Endodermal cell (in vitro differentiated cells): ENCODE data around the gene VPS50. TPM values are rescaled to one million over a fixed set of nuclear protein-coding genes. Genes with fewer than 3 reads are reported as not detected.

Experiments used
- DNase-seq: peaks from one replicate; pipeline ENCODE4 v3.0.0-alpha.2; 2017
- H3K27ac ChIP-seq: 2 replicates; pipeline ENCODE4 v1.5.1; 2013; ENCODE audit warnings: mild to moderate bottlenecking, low read depth, low read length, moderate library complexity
- H3K27me3 ChIP-seq: 2 replicates; pipeline ENCODE4 v1.6.1; 2013; ENCODE audit warnings: mild to moderate bottlenecking, low read length, moderate library complexity; ENCODE audit not compliant: insufficient read depth, control insufficient read depth, poor library complexity, severe bottlenecking
- H3K36me3 ChIP-seq: 2 replicates; pipeline ENCODE4 v1.7.0; 2013; ENCODE audit warnings: mild to moderate bottlenecking, low read length, moderate library complexity; ENCODE audit not compliant: control insufficient read depth, insufficient read depth
- H3K4me1 ChIP-seq: one replicate; pipeline ENCODE4 v1.7.0; 2013; ENCODE audit warnings: low read length; ENCODE audit not compliant: control insufficient read depth, insufficient read depth
- H3K4me3 ChIP-seq: 2 replicates; pipeline ENCODE4 v1.5.1; 2013; ENCODE audit warnings: mild to moderate bottlenecking, low read length, moderate library complexity
- H3K9ac ChIP-seq: 2 replicates; pipeline ENCODE4 v1.6.1; 2013; ENCODE audit warnings: mild to moderate bottlenecking, low read length, moderate library complexity; ENCODE audit not compliant: poor library complexity, severe bottlenecking; ENCODE audit errors: extremely low read depth
- H3K9me3 ChIP-seq: 2 replicates; pipeline ENCODE4 v1.6.1; 2013; ENCODE audit warnings: mild to moderate bottlenecking, low read length, moderate library complexity; ENCODE audit not compliant: control insufficient read depth
- H3K27ac Mint-ChIP-seq: 2 replicates; pipeline ENCODE4 v1.8.0; 2020; ENCODE audit warnings: mixed read lengths
- H3K27me3 Mint-ChIP-seq: 2 replicates; pipeline ENCODE4 v1.8.0; 2021; ENCODE audit warnings: mild to moderate bottlenecking, mixed read lengths; ENCODE audit not compliant: insufficient read depth
- H3K36me3 Mint-ChIP-seq: 2 replicates; pipeline ENCODE4 v1.8.0; 2020; ENCODE audit warnings: low read depth, mixed read lengths
- H3K4me1 Mint-ChIP-seq: 2 replicates; pipeline ENCODE4 v1.8.0; 2020; ENCODE audit warnings: mixed read lengths
- H3K4me3 Mint-ChIP-seq: 2 replicates; pipeline ENCODE4 v1.8.0; 2020; ENCODE audit warnings: mild to moderate bottlenecking, moderate library complexity, mixed read lengths
- H3K9me3 Mint-ChIP-seq: 2 replicates; pipeline ENCODE4 v1.8.0; 2020; ENCODE audit warnings: mild to moderate bottlenecking, mixed read lengths
- WGBS, 2 experiments: methylation state at CpG; one replicate each; pipeline versions ENCODE4 v1.1.5 to v1.1.7; 2013; ENCODE audit warnings: missing lambda C conversion rate in 2 of 2, mixed read lengths in 1 of 2; ENCODE audit not compliant: insufficient coverage in 1 of 2, insufficient read length in 1 of 2; 5-methylcytosine and 5-hydroxymethylcytosine counted together
- long read RNA-seq, 4 experiments: library from polyadenylated mRNA in 2 of 4; library from RNA in 1 of 4; library from capped mRNA in 1 of 4; stranded (forward) in 3 of 4; unstranded in 1 of 4; transcript quantifications; one replicate each; pipeline ENCODE4 v2.0.0, GENCODE V29; 2020 to 2021; ENCODE audit warnings: inconsistent platforms in 1 of 4
- polyA plus RNA-seq, 2 experiments: library from polyadenylated mRNA; stranded (reverse); fragments of 50-300 nt; gene quantifications; one replicate each; pipeline ENCODE4 v1.2.3, GENCODE V29; 2013
- total RNA-seq, 2 donors: library from RNA; stranded (reverse); fragmentation: NEBNext Ultra II Directional in 1 of 2; extraction: Animal tissue kit (Norgen Biotek cat#: 25700) in 1 of 2; gene quantifications; 2 replicates in 1 of 2; 3 replicates in 1 of 2; pipeline ENCODE4 v1.2.1, GENCODE V29; 2021
- TF ChIP-seq, protein P1 (sequence below): fragments of 200-600 bp; sonication (generic); conservative IDR thresholded peaks from 2 replicates; pipeline ENCODE4 v1.5.0; 2021; ENCODE audit warnings: antibody characterized with exemption, mild to moderate bottlenecking

Gene VPS50, protein sequence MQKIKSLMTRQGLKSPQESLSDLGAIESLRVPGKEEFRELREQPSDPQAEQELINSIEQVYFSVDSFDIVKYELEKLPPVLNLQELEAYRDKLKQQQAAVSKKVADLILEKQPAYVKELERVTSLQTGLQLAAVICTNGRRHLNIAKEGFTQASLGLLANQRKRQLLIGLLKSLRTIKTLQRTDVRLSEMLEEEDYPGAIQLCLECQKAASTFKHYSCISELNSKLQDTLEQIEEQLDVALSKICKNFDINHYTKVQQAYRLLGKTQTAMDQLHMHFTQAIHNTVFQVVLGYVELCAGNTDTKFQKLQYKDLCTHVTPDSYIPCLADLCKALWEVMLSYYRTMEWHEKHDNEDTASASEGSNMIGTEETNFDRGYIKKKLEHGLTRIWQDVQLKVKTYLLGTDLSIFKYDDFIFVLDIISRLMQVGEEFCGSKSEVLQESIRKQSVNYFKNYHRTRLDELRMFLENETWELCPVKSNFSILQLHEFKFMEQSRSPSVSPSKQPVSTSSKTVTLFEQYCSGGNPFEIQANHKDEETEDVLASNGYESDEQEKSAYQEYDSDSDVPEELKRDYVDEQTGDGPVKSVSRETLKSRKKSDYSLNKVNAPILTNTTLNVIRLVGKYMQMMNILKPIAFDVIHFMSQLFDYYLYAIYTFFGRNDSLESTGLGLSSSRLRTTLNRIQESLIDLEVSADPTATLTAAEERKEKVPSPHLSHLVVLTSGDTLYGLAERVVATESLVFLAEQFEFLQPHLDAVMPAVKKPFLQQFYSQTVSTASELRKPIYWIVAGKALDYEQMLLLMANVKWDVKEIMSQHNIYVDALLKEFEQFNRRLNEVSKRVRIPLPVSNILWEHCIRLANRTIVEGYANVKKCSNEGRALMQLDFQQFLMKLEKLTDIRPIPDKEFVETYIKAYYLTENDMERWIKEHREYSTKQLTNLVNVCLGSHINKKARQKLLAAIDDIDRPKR
- 10 to 100 TPM; 13.3 to 14.9 TPM for total RNA-seq
- 13.0 TPM for polyA plus RNA-seq (2013, experiment 1 of 2)
- 14.4 TPM for polyA plus RNA-seq (2013, experiment 2 of 2)
- long read RNA-seq, experiment 1, partial matches to known transcripts: 0 of 1 reads
- long read RNA-seq, experiment 1, other reads (novel, unspliced or antisense): 1 of 1 reads
- long read RNA-seq, experiment 2, transcript VPS50-202 (28 exons, 3,613 nt): major isoform, 6 of 10 reads
- long read RNA-seq, experiment 2, partial matches to known transcripts: 1 of 10 reads
- long read RNA-seq, experiment 2, other reads (novel, unspliced or antisense): 3 of 10 reads
- long read RNA-seq, experiment 3, transcript VPS50-202 (28 exons, 3,613 nt): major isoform, 35 of 63 reads
- long read RNA-seq, experiment 3, partial matches to known transcripts: 7 of 63 reads
- long read RNA-seq, experiment 3, other reads (novel, unspliced or antisense): 20 of 63 reads
- long read RNA-seq, experiment 4, full-length matches to known transcripts: 1 of 6 reads
- long read RNA-seq, experiment 4, partial matches to known transcripts: 4 of 6 reads
- long read RNA-seq, experiment 4, other reads (novel, unspliced or antisense): 1 of 6 reads

DNA sequence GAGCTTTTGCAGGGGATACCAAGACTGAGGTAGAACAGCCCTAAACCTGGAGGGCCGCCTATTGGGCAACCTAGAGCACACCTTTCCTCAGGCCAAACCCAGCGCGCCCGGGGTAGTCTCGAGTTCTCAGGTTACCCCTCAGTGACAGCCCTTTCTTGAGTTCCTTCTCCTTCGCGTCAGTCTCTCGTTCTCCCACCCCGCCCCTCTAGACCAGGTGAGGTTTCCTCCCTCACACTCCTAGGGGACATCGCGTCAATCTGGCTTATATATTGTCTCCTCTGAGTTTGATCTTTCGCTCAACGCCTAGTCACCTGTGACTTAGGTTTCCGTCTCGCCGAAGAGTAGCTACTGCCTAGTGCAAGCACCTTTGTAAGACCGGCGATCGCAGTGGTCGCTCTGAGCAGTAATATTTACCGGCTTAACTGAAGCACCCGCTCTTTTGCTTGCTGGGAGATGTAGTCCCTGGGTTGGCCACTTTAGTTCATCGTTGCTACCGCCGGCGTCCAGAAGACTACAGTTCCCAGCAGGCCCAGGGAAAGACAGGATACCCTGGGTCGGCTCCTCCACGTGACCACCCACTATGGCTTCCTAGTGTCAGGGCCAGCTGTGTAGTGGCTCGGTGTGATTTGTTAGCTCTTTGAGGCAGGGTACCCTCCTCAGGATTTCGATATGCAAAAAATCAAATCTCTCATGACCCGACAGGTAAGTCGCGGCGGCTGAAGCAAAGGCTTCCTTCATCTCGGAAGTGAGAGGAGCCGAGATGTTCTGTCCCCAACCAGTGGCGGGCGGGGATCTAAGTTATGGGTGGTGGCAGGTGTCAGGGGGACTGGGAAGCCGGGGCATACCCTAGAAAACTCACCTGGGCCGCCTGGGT lies at the start of gene VPS50:
TSS of gene VPS50 (plus strand) at position 568 of the 874 bp plus-strand sequence. CDS start at position 670, 102 bp downstream.
- Mint-ChIP-seq H3K36me3 (no peaks in the 10 kb centered on the region), H3K9me3 (no peaks in the 10 kb centered on the region), H3K27me3 (peaks cover 9% of the 10 kb centered on the region), H3K4me3 (peak within 1 kb of the TSS; percentile 94), H3K27ac (peak within 1 kb of the TSS; percentile 99), H3K4me1 (peaks cover 14% of the 10 kb centered on the region)
- TF ChIP-seq, protein P1, sequence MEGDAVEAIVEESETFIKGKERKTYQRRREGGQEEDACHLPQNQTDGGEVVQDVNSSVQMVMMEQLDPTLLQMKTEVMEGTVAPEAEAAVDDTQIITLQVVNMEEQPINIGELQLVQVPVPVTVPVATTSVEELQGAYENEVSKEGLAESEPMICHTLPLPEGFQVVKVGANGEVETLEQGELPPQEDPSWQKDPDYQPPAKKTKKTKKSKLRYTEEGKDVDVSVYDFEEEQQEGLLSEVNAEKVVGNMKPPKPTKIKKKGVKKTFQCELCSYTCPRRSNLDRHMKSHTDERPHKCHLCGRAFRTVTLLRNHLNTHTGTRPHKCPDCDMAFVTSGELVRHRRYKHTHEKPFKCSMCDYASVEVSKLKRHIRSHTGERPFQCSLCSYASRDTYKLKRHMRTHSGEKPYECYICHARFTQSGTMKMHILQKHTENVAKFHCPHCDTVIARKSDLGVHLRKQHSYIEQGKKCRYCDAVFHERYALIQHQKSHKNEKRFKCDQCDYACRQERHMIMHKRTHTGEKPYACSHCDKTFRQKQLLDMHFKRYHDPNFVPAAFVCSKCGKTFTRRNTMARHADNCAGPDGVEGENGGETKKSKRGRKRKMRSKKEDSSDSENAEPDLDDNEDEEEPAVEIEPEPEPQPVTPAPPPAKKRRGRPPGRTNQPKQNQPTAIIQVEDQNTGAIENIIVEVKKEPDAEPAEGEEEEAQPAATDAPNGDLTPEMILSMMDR: peak; percentile 38
- H3K4me1 ChIP-seq: peaks cover 9% of the 10 kb centered on the region
- H3K4me3 ChIP-seq: peak within 1 kb of the TSS; percentile 96
- WGBS, 2 experiments: 0% methylated on average over 29 to 40 of the region's 40 CpGs
- H3K9ac ChIP-seq: peak within 1 kb of the TSS; percentile 61
- no peaks in the 10 kb centered on the region for H3K36me3 ChIP-seq
- H3K27me3 ChIP-seq: peaks cover 15% of the 10 kb centered on the region
- DNase-seq: peak; percentile 98
- H3K9me3 ChIP-seq: no peaks in the 10 kb centered on the region
- no peak within 1 kb of the TSS for H3K27ac ChIP-seq

DNA sequence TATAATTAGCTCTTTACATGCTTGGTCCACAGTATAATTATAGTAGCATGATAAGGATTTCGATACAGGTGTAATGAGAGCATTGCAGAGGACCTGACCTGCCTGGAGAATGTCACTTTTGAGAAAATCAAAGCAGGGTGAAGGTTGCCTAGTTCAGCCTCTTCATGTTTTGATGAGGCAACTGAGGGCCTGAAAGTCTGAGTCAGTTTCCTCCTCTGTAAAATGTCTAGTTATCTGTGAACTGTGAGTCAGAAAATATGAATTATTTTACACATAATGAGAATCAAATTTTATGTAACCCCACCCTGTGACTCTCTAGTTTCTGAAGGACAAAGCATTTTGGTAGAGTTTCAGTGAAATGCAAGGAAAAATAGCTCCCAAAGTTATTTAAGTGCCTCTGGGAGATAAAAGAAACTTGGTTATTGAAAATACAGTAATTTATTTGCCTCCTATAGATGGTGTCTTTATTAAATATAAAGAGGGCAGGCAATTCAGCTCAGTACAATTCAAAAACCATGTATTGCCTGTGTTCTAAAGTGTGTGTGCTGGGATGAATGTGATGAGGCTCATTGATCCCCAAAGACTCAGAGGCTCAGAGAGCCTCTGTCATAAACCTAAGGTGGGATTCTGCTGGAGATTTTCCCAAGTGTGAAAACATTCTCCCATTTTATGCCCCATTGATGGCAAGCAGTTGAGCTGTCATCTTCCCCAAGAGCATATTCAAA lies 46.7 kb upstream of the VPS50 start:
- H3K9ac ChIP-seq: no peak overlapping the region
- WGBS, 2 experiments: 52% methylated on average over 1 of the region's 1 CpG; no CpG with 5 or more reads in 1 of the 2 experiments
- Mint-ChIP-seq H3K27ac (no peak overlapping the region), H3K36me3 (no peaks in the 10 kb centered on the region), H3K9me3 (no peaks in the 10 kb centered on the region), H3K4me3 (no peak overlapping the region), H3K4me1 (no peaks in the 10 kb centered on the region), H3K27me3 (peaks cover 40% of the 10 kb centered on the region)
- no peaks in the 10 kb centered on the region for H3K36me3 ChIP-seq
- H3K27ac ChIP-seq: no peak overlapping the region
- no peaks in the 10 kb centered on the region for H3K4me1 ChIP-seq
- TF ChIP-seq, protein P1: no peak
- H3K9me3 ChIP-seq: no peaks in the 10 kb centered on the region
- peaks cover 88% of the 10 kb centered on the region for H3K27me3 ChIP-seq
- H3K4me3 ChIP-seq: no peak overlapping the region
- DNase-seq: no peak
